Ovary (tissue), 9 donors: ENCODE measurements around the gene RCHY1. TPM values are rescaled to one million over a fixed set of nuclear protein-coding genes. Genes with fewer than 3 reads are reported as not detected.

Experiments
- DNase-seq, 5 donors: peaks; one replicate each; pipeline ENCODE4 v3.0.0-alpha.2; 2019 to 2020
- H3K27ac ChIP-seq, 2 donors: fragments of 200-600 bp; one replicate each; pipeline versions ENCODE4 v1.5.1 to v1.8.0; 2019 to 2022
- H3K27me3 ChIP-seq: fragments of 200-600 bp; one replicate; pipeline ENCODE4 v1.8.0; 2022
- H3K36me3 ChIP-seq: fragments of 200-600 bp; sonication (generic); one replicate; pipeline ENCODE4 v1.5.1; 2019
- H3K4me1 ChIP-seq: one replicate; pipeline ENCODE4 v1.8.1; 2013; ENCODE audit warnings: mild to moderate bottlenecking, moderate library complexity; ENCODE audit not compliant: insufficient read depth
- H3K4me3 ChIP-seq: fragments of 200-600 bp; sonication (generic); one replicate; pipeline ENCODE4 v1.5.1; 2017
- H3K9me3 ChIP-seq, 2 donors: fragments of 200-600 bp in 1 of 2; sonication (generic) in 1 of 2; one replicate each; pipeline versions ENCODE4 v1.5.1 to v1.8.1; 2013 to 2019; ENCODE audit warnings: mild to moderate bottlenecking in 1 of 2, moderate library complexity in 1 of 2
- EP300 ChIP-seq: sonication (generic); formaldehyde crosslinking; IDR thresholded peaks from one replicate; pipeline ENCODE4 v1.6.1; 2017; ENCODE audit warnings: antibody characterized with exemption
- POLR2A ChIP-seq: fragments of 450-650 bp; IDR thresholded peaks from one replicate; pipeline ENCODE4 v1.6.1; 2017; ENCODE audit warnings: antibody characterized with exemption, mild to moderate bottlenecking, moderate library complexity
- WGBS, 3 donors: extraction: QIAGEN DNeasy Blood & Tissue Kit in 1 of 3; methylation state at CpG; one replicate each; pipeline versions ENCODE4 v1.1.5 to v1.1.7; 2013 to 2017; 5-methylcytosine and 5-hydroxymethylcytosine counted together
- intact Hi-C, 4 donors: fragments of 100-400 bp; cut with DNase I; formaldehyde crosslinking; loops; one replicate each; pipeline versions ENCODE4 v1.11.0 to v1.15.1; 2022 to 2023
- polyA plus RNA-seq, 2 donors: library from polyadenylated mRNA; stranded (reverse); fragments of 200-250 nt in 1 of 2; fragments of 350-450 nt in 1 of 2; fragmentation: Illumina TruSeq in 1 of 2; extraction: RNeasy Lipid Tissue Mini Kit (QIAGEN cat#74804) in 1 of 2; gene quantifications; one replicate each; pipeline ENCODE4 v1.2.3, GENCODE V29; 2013 to 2014
- total RNA-seq, 7 donors: library from RNA; depleted of rRNA in 2 of 7; stranded (reverse); fragments of >200 nt in 2 of 7; fragmentation: NEBNext Ultra II Directional in 3 of 7; extraction: Animal tissue kit (Norgen Biotek cat#: 25700) in 3 of 7; gene quantifications; one replicate each; pipeline versions ENCODE4 v1.1.0 to v1.2.4, GENCODE V29; 2016 to 2023
- TF ChIP-seq, protein P1 (sequence below), 3 donors: fragments of 450-650 bp in 2 of 3; fragments of 200-600 bp in 1 of 3; IDR thresholded peaks; one replicate each; pipeline versions ENCODE4 v1.5.1 to v1.8.0; 2016 to 2022; ENCODE audit warnings: antibody characterized with exemption in 3 of 3, mild to moderate bottlenecking in 1 of 3
- donor health status: DM: no; HTN: no; CAD: no; lungs with moderate emphysema.
- donor health status: DM: no; HTN: no; CAD: no.
- donor health status: Bipolar disorder and iron deficiency.
- donor health status: DM: yes; HTN: yes; CAD: no.
- donor health status: DM: no; HTN: no; CAD: no.
- donor health status: DM: yes; HTN: yes; CAD: no.

RCHY1 gene
- total and polyA plus RNA-seq, 9 donors = 14.6 to 43.4 (median 28.1) TPM

DNA sequence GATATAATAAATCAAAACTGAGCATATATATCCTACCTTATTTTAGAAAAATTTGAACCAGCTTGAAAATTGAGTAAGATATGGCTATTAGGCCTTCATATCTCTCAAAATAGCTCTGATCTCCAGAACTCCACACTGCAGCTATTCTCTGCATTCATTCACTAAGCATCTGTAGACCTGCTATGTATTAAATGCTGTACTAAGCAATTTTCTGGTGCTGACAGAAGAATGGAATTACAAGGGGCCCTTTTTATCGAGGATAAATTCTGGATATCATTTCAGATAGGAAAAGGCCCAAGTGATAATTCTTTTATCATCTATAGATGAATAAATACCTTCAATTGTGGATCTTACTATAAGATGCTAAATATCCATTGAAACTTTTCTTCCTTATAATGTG, 1.9 kb upstream of the RCHY1 start:
- 73 to 84% (median 80%) methylated on average over 1 of the region's 1 CpG for WGBS, 3 donors
- intact Hi-C loops = loop anchor here in 1 of 4 donors (10.0 kb wide), 2 partner anchors 149 to 581 kb away; partner anchors contain the start of gene PARM1
- no peaks in the 10 kb centered on the region for H3K9me3 ChIP-seq
- peaks cover 10% of the 10 kb centered on the region for H3K4me1 ChIP-seq
- no peak overlapping the region for H3K27ac ChIP-seq
- no peak for DNase-seq
- TF ChIP-seq, protein P1, sequence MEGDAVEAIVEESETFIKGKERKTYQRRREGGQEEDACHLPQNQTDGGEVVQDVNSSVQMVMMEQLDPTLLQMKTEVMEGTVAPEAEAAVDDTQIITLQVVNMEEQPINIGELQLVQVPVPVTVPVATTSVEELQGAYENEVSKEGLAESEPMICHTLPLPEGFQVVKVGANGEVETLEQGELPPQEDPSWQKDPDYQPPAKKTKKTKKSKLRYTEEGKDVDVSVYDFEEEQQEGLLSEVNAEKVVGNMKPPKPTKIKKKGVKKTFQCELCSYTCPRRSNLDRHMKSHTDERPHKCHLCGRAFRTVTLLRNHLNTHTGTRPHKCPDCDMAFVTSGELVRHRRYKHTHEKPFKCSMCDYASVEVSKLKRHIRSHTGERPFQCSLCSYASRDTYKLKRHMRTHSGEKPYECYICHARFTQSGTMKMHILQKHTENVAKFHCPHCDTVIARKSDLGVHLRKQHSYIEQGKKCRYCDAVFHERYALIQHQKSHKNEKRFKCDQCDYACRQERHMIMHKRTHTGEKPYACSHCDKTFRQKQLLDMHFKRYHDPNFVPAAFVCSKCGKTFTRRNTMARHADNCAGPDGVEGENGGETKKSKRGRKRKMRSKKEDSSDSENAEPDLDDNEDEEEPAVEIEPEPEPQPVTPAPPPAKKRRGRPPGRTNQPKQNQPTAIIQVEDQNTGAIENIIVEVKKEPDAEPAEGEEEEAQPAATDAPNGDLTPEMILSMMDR (IDR thresholded peaks at IDR 0.05) = no peak
- TF ChIP-seq POLR2A (no peak), EP300 (no peak)
- H3K36me3 ChIP-seq = no peaks in the 10 kb centered on the region
- no peaks in the 10 kb centered on the region for H3K27me3 ChIP-seq
- no peak overlapping the region for H3K4me3 ChIP-seq

DNA sequence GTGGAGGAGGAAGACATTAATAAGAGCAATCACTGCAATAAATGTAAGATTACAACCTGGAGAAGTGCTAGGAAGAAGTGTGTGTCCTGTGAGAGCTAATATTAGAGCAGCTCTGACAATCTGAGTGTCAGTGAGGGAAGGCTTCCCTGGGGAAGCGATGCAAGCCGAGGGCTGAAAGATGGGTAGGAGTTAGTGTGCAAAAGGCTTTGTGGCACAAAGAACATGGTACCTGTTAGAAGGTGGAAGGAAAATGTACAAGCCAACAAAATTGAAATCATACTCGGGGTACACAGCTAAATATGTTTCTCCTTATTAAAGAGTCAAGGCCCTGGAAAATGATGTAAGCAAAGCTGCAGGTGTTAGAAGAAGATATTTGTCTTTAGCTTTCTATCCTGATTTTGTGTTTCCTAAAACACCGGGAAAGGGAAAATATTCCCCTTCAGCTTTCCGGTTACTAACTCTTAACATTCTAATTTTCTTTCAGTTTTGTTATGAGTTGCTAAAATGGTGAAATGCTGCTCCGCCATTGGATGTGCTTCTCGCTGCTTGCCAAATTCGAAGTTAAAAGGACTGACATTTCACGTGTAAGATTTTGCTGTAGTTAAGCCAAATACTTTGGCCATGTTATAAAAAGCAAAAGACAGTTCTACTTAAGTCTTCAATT, 878 bp upstream of the RCHY1 start:
- peaks cover 10% of the 10 kb centered on the region for H3K4me1 ChIP-seq
- intact Hi-C loops = loop anchor here in 1 of 4 donors (10.0 kb wide), 2 partner anchors 150 to 580 kb away; partner anchors contain the start of gene PARM1
- 36 to 52% (median 39%) methylated on average over 9 of the region's 9 CpGs for WGBS, 3 donors
- TF ChIP-seq POLR2A (no peak), EP300 (no peak)
- TF ChIP-seq, protein P1 (IDR thresholded peaks at IDR 0.05) = no peak
- H3K27me3 ChIP-seq = no peaks in the 10 kb centered on the region
- DNase-seq = no peak
- H3K27ac ChIP-seq = peak overlapping the region; percentile 88 to 90
- H3K4me3 ChIP-seq = peak overlapping the region; percentile 46
- H3K36me3 ChIP-seq = no peaks in the 10 kb centered on the region
- no peaks in the 10 kb centered on the region for H3K9me3 ChIP-seq

DNA sequence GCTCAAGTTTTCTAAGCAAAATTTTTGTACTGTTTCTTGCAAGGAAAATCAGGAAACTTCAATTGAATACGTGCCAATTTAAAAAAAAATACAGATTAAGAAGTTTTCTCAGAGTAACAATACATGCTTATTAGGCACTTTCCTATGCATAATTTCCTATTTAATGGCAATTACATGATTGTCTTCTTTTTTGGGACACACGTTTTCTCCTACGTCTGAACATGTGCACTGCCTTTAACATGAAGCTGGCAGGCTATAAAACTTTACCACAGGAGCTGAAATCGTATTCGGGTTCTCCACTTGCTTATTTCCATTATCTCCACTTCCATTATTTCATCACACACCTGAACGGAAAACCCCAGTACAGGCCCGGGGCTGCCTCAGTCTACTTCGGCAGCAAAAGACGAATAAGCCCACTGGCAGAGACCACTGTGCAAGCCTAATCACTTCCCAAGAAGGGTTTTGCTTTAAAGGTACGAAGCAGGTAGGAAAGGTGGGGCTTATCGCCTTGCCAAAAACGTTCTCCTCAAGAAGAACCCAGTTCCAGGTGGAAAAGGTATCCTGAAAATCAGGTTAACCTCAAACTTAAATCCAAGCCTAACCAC, 575 bp downstream of the RCHY1 start:
- intact Hi-C loops = loop anchor here in 1 of 4 donors (10.0 kb wide), 2 partner anchors 151 to 579 kb away; partner anchors contain the start of gene PARM1
- no peak for TF ChIP-seq EP300
- no peak for TF ChIP-seq POLR2A
- TF ChIP-seq, protein P1 (IDR thresholded peaks at IDR 0.05) = no peak
- H3K36me3 ChIP-seq = no peaks in the 10 kb centered on the region
- WGBS, 3 donors = 0 to 1% (median 0%) methylated on average over 12 of the region's 12 CpGs
- DNase-seq = no peak
- H3K27ac ChIP-seq = peak overlapping the region; percentile 88 to 90
- peaks cover 10% of the 10 kb centered on the region for H3K4me1 ChIP-seq
- H3K27me3 ChIP-seq = no peaks in the 10 kb centered on the region
- H3K9me3 ChIP-seq = no peaks in the 10 kb centered on the region
- H3K4me3 ChIP-seq = peak overlapping the region; percentile 46

DNA sequence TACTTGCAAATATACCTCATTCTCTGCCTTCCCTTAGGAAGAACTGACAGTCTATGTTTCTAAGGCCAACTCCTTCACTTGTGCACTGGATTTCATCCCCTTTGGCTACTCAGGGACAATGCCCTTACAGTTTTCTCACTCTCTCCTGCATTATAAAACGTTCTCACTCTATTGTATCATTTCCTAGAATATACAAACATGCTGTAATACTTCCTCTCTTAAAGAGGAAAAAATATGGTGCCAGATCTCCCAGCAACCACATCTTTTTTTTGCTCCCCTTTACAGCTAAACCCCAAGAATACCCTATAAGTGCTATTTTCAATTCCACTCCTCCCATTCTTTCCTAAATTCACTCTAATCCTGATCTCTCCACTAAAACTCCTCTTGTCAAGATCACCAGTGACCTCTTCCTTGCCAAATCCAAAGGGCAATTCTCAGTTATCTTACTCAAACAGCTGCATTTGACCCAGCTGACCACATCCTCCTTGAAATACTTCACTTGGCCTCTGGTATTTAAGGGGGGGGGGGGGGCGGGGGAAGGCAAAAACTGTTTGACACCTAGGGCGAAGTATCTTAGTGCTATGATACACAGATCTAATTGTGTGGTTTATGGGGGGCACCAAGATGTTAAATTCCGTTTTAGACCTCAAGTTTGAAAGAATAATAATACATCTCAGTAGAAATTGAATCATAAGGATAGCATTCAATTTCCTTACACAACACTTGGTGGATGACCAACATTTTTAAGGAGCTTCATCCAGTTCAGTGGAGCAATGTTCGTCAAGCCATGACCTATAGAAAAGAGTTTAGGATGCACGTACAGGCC, 1.6 kb downstream of the RCHY1 start:
- intact Hi-C loops = loop anchor here in 1 of 4 donors (10.0 kb wide), 2 partner anchors 152 to 578 kb away; partner anchors contain the start of gene PARM1
- no peaks in the 10 kb centered on the region for H3K9me3 ChIP-seq
- DNase-seq = no peak
- TF ChIP-seq POLR2A = no peak
- TF ChIP-seq, protein P1 (IDR thresholded peaks at IDR 0.05) = no peak
- TF ChIP-seq EP300 = no peak
- peaks cover 10% of the 10 kb centered on the region for H3K4me1 ChIP-seq
- 45 to 61% (median 49%) methylated on average over 6 of the region's 6 CpGs for WGBS, 3 donors
- no peak overlapping the region for H3K27ac ChIP-seq
- no peaks in the 10 kb centered on the region for H3K36me3 ChIP-seq
- H3K27me3 ChIP-seq = no peaks in the 10 kb centered on the region
- H3K4me3 ChIP-seq = no peak overlapping the region
